SK-N-MC (cell line): ENCODE results near the gene EEF2K.

Experiments used
- EZH2 ChIP-seq: fragments of 200-600 bp; sonication (generic); IDR thresholded peaks from one replicate; pipeline ENCODE4 v1.6.1; 2017; ENCODE audit warnings: antibody characterized with exemption
- POLR2AphosphoS5 ChIP-seq: IDR thresholded peaks from 2 replicates; pipeline ENCODE4 v1.6.1; 2012; ENCODE audit warnings: mild to moderate bottlenecking, low read depth, low read length, borderline replicate concordance

- no peak for TF ChIP-seq EZH2
- no peak for TF ChIP-seq POLR2AphosphoS5
Observed at GRCh38 chr16:22204091-22204655, 1.9 kb upstream of the EEF2K start.
